H1 (cell line): Measurements from ENCODE around the gene STOML1. TPM values are rescaled to one million over a fixed set of nuclear protein-coding genes. Genes with fewer than 3 reads are reported as not detected.

Experiments used
- JUN ChIP-seq: IDR thresholded peaks from 2 replicates; pipeline ENCODE4 v1.6.1; 2011; ENCODE audit warnings: low read depth, mild to moderate bottlenecking, improper control_type of control experiment, low read length
- SUZ12 ChIP-seq: fragments of 200-600 bp; sonication (generic); IDR thresholded peaks from 2 replicates; pipeline ENCODE4 v1.6.1; 2012; ENCODE audit warnings: mild to moderate bottlenecking, inconsistent platforms, low read length, moderate library complexity, mixed read lengths
- polyA plus RNA-seq, 7 experiments: library from polyadenylated mRNA; depleted of rRNA in 3 of 7; stranded (reverse) in 5 of 7; unstranded in 2 of 7; fragments of >200 nt in 5 of 7; fragments of 200-250 nt in 2 of 7; gene quantifications; 1 replicate in 5 of 7; 2 replicates in 1 of 7; 4 replicates in 1 of 7; pipeline versions ENCODE4 v1.2.1 to v1.2.3, GENCODE V29; 2011 to 2013; ENCODE audit warnings: missing spikeins in 2 of 7, mixed read lengths in 2 of 7
- total RNA-seq: library from RNA; stranded (reverse); fragmentation: NEBNext Ultra II Directional; extraction: Animal tissue kit (Norgen Biotek cat#: 25700); gene quantifications from 2 replicates; pipeline ENCODE4 v1.2.1, GENCODE V29; 2021

Gene STOML1
- total and polyA plus RNA-seq, 2 of the 8 experiments (the other 6 are each of a cell fraction or from before 2014, with no cell fraction given): 2.6 to 3.2 TPM

DNA sequence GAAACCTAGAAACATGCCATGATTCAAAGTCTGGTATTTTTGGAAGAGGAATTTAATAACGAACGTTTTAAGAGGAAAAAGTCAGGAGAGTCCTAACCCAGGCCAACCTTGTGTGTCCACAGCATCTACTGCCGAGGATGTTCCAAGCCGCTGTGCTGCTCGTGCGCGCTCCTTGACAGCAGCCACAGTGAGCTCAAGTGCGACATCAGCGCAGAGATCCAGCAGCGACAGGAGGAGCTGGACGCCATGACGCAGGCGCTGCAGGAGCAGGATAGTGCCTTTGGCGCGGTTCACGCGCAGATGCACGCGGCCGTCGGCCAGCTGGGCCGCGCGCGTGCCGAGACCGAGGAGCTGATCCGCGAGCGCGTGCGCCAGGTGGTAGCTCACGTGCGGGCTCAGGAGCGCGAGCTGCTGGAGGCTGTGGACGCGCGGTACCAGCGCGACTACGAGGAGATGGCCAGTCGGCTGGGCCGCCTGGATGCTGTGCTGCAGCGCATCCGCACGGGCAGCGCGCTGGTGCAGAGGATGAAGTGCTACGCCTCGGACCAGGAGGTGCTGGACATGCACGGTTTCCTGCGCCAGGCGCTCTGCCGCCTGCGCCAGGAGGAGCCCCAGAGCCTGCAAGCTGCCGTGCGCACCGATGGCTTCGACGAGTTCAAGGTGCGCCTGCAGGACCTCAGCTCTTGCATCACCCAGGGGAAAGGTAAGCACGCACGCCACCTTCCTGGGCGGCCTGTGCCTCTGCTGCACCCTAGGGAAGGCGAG lies 30.8 kb upstream of the STOML1 start (continued):
- TF ChIP-seq SUZ12 (no peak), JUN (no peak)
- TF ChIP-seq, all 59 proteins: peak for 0
